Glutamatergic neuron (in vitro differentiated cells): ENCODE measurements around the gene CCDC50. TPM values are rescaled to one million over a fixed set of nuclear protein-coding genes. Genes with fewer than 3 reads are reported as not detected.

Source experiments
- DNase-seq: peaks from one replicate; pipeline ENCODE4 v3.0.0; 2022
- H3K27ac Mint-ChIP-seq: one replicate; pipeline ENCODE4 v1.8.0; 2020; ENCODE audit warnings: mild to moderate bottlenecking, mixed read lengths, inconsistent platforms; ENCODE audit not compliant: unreplicated experiment
- H3K27me3 Mint-ChIP-seq: one replicate; pipeline ENCODE4 v1.8.0; 2020; ENCODE audit warnings: mild to moderate bottlenecking, moderate library complexity, mixed read lengths, inconsistent platforms; ENCODE audit not compliant: unreplicated experiment
- H3K36me3 Mint-ChIP-seq: one replicate; pipeline ENCODE4 v1.8.0; 2020; ENCODE audit warnings: mild to moderate bottlenecking, mixed read lengths, inconsistent platforms; ENCODE audit not compliant: unreplicated experiment
- H3K4me1 Mint-ChIP-seq: one replicate; pipeline ENCODE4 v1.8.0; 2020; ENCODE audit warnings: mild to moderate bottlenecking, low read depth, mixed read lengths, inconsistent platforms; ENCODE audit not compliant: unreplicated experiment
- H3K4me3 Mint-ChIP-seq: one replicate; pipeline ENCODE4 v1.8.0; 2020; ENCODE audit warnings: mild to moderate bottlenecking, mixed read lengths, inconsistent platforms; ENCODE audit not compliant: unreplicated experiment
- H3K9me3 Mint-ChIP-seq: one replicate; pipeline ENCODE4 v1.8.0; 2020; ENCODE audit warnings: mild to moderate bottlenecking, moderate library complexity, mixed read lengths, inconsistent platforms; ENCODE audit not compliant: unreplicated experiment
- total RNA-seq: library from RNA; stranded (reverse); fragmentation: NEBNext Ultra II Directional; extraction: Animal tissue kit (Norgen Biotek cat#: 25700); gene quantifications from one replicate; pipeline ENCODE4 v1.2.1, GENCODE V29; 2021; ENCODE audit not compliant: unreplicated experiment
- TF ChIP-seq, protein P1 (sequence below): fragments of 200-600 bp; sonication (generic); IDR thresholded peaks from one replicate; pipeline ENCODE4 v1.5.0; 2021; ENCODE audit not compliant: partially characterized antibody, unreplicated experiment

CCDC50 gene
- total RNA-seq, 1 donor from 2014 or later: 144 TPM

- TF ChIP-seq, protein P1, sequence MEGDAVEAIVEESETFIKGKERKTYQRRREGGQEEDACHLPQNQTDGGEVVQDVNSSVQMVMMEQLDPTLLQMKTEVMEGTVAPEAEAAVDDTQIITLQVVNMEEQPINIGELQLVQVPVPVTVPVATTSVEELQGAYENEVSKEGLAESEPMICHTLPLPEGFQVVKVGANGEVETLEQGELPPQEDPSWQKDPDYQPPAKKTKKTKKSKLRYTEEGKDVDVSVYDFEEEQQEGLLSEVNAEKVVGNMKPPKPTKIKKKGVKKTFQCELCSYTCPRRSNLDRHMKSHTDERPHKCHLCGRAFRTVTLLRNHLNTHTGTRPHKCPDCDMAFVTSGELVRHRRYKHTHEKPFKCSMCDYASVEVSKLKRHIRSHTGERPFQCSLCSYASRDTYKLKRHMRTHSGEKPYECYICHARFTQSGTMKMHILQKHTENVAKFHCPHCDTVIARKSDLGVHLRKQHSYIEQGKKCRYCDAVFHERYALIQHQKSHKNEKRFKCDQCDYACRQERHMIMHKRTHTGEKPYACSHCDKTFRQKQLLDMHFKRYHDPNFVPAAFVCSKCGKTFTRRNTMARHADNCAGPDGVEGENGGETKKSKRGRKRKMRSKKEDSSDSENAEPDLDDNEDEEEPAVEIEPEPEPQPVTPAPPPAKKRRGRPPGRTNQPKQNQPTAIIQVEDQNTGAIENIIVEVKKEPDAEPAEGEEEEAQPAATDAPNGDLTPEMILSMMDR: no peak
- Mint-ChIP-seq H3K27ac (no peak overlapping the region), H3K27me3 (no peaks in the 10 kb centered on the region), H3K36me3 (no peaks in the 10 kb centered on the region), H3K4me3 (no peak overlapping the region), H3K4me1 (peaks cover 6% of the 10 kb centered on the region), H3K9me3 (no peaks in the 10 kb centered on the region)
- DNase-seq: no peak
Measured at GRCh38 chr3:191283400-191283799, 45.8 kb upstream of the CCDC50 start.

DNA sequence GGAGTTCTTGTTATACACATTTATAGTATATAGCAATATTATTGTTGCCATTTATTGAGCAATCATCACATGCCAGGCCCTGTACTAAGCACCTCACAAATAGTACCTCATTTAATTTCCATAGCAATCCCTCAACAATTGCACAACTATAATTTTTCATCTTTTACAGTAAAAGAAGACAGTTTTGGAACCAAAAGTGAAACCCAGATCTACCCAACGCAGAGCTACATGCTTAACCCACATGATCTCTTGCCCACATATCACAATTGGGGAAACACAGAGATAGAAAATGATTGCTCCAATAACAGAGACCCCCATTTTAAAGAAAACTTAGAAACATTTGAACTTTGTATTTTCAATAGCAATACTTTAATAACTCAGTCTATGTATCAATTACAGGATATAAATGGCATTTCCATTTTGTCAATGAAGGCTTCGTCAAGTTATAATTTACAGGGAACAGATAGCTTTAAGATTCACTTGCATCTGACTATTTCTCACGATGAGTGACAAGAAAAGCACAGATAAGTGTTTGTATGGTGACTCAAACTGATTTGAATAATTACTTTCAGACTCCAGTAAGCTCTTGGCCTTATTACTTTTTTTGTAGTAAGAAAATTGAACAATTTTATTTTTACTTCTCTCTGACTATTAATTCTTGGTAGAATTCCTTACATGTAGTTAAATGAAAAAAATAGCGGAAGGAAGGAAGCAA lies 38.7 kb upstream of the CCDC50 start:
- no peak overlapping the region for H3K27ac Mint-ChIP-seq
- no peaks in the 10 kb centered on the region for H3K4me1 Mint-ChIP-seq
- no peaks in the 10 kb centered on the region for H3K9me3 Mint-ChIP-seq
- no peak overlapping the region for H3K4me3 Mint-ChIP-seq
- DNase-seq: no peak
- H3K27me3 Mint-ChIP-seq: no peaks in the 10 kb centered on the region
- TF ChIP-seq, protein P1: no peak
- H3K36me3 Mint-ChIP-seq: no peaks in the 10 kb centered on the region

GRCh38 chr3:191292243-191293015 lies 36.8 kb upstream of the CCDC50 start:
- H3K4me3 Mint-ChIP-seq: no peak overlapping the region
- no peaks in the 10 kb centered on the region for H3K27me3 Mint-ChIP-seq
- H3K9me3 Mint-ChIP-seq: no peaks in the 10 kb centered on the region
- no peaks in the 10 kb centered on the region for H3K36me3 Mint-ChIP-seq
- no peak for DNase-seq
- no peak overlapping the region for H3K27ac Mint-ChIP-seq
- TF ChIP-seq, protein P1: no peak
- no peaks in the 10 kb centered on the region for H3K4me1 Mint-ChIP-seq

DNA sequence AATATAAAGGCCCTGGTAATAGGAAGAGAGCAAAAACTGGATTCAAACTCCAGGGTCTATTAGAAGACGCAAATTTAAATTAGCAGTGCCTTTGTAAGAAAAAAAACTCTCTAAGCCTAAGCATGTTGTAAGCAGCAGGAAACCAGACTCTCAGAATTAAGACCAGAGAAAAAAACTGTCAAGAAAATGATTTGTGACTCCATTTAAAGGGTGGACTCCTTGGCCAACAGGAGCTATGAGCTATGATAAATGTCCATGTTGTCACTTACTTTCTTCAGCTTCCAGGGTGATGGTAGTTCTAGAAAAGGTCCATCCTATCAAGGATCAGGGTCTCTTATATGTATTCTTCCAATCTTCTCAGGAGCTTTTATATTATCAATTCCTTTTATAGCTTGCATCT lies 34.9 kb upstream of the CCDC50 start:
- Mint-ChIP-seq H3K9me3 (no peaks in the 10 kb centered on the region), H3K27me3 (no peaks in the 10 kb centered on the region), H3K27ac (no peak overlapping the region), H3K36me3 (no peaks in the 10 kb centered on the region), H3K4me1 (no peaks in the 10 kb centered on the region), H3K4me3 (no peak overlapping the region)
- DNase-seq: no peak
- TF ChIP-seq, protein P1: no peak

DNA sequence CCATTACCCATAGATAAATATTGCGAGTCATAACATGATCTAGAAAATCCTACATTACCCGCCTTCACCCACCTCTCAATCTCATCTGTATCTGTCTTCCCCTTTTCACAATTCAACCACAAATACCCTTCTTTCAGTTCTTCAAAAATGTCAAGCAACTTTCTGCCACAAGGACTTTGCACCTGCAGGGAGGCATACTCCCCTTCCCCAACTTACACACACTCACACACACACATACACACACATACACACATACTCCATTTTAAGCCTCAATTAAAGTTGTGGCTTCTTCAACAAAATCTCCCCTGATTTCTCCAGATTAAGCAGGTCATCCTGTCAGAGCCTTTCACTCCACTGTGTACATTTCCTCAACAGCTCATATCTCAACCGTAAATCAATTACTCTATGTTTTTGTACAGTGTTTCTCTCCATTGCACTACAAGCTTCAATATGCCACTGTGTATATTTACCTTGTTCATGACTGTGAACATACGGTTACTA lies 33.1 kb upstream of the CCDC50 start:
- no peaks in the 10 kb centered on the region for H3K9me3 Mint-ChIP-seq
- no peaks in the 10 kb centered on the region for H3K27me3 Mint-ChIP-seq
- no peaks in the 10 kb centered on the region for H3K36me3 Mint-ChIP-seq
- no peak overlapping the region for H3K27ac Mint-ChIP-seq
- TF ChIP-seq, protein P1: no peak
- H3K4me1 Mint-ChIP-seq: no peaks in the 10 kb centered on the region
- no peak overlapping the region for H3K4me3 Mint-ChIP-seq
- no peak for DNase-seq
